Measurements from ENCODE around the gene HS3ST6. TPM values are rescaled to one million over a fixed set of nuclear protein-coding genes. Genes with fewer than 3 reads are reported as not detected.
A peak's percentile ranks its signal among the peaks of the same experiment; 100 is the strongest.

Gene HS3ST6
- total and polyA plus RNA-seq, 4 donors, result 0.40 to 5.9 (median 1.4) TPM

- peaks cover 0 to 5% (median 0%) of the 10 kb centered on the region in 5 donors for H3K4me1 ChIP-seq (ENCODE audit: control insufficient read depth in 5 of 5, insufficient read depth in 5 of 5, low read length in 5 of 5)
- peaks cover 0 to 26% (median 24%) of the 10 kb centered on the region in 3 donors for H3K27me3 ChIP-seq (ENCODE audit: control insufficient read depth in 3 of 3, insufficient read depth in 3 of 3, low read length in 2 of 3)
- H3K9ac ChIP-seq (ENCODE audit: insufficient read depth in 1 of 2, low read length in 2 of 2), result no peak overlapping the region
- no peak overlapping the region for H3K27ac ChIP-seq (ENCODE audit: low read depth in 1 of 2, low read length in 1 of 2)
- no peaks in the 10 kb centered on the region for H3K9me3 ChIP-seq (ENCODE audit: control insufficient read depth in 4 of 4, insufficient read depth in 3 of 4, low read length in 3 of 4)
- no peaks in the 10 kb centered on the region for H3K36me3 ChIP-seq (ENCODE audit: control insufficient read depth in 4 of 4, insufficient read depth in 4 of 4, low read length in 4 of 4)
- H3K4me3 ChIP-seq, result no peak overlapping the region
- 59 to 61% methylated on average over 10 to 11 of the region's 11 CpGs for WGBS, 2 donors
- no peak for ATAC-seq (ENCODE audit: insufficient read depth, low FRiP score)
- DNase-seq, result no peak
- TF ChIP-seq CTCF (IDR thresholded peaks at IDR 0.05; ENCODE audit: control extremely low read depth, extremely low read depth), result no peak
Observed at GRCh38 chr16:1926271-1926670, 8.1 kb upstream of the HS3ST6 start.

- WGBS, 2 donors, result 67 to 80% methylated on average over 5 of the region's 5 CpGs
- H3K27me3 ChIP-seq (ENCODE audit: control insufficient read depth in 3 of 3, insufficient read depth in 3 of 3, low read length in 2 of 3), result peaks cover 7 to 41% (median 40%) of the 10 kb centered on the region in 3 donors
- H3K27ac ChIP-seq (ENCODE audit: low read depth in 1 of 2, low read length in 1 of 2), result no peak overlapping the region
- DNase-seq, result no peak
- ATAC-seq (ENCODE audit: insufficient read depth, low FRiP score), result no peak
- TF ChIP-seq CTCF (IDR thresholded peaks at IDR 0.05; ENCODE audit: control extremely low read depth, extremely low read depth), result no peak
- H3K4me3 ChIP-seq, result no peak overlapping the region
- peaks cover 0 to 5% (median 0%) of the 10 kb centered on the region in 5 donors for H3K4me1 ChIP-seq (ENCODE audit: control insufficient read depth in 5 of 5, insufficient read depth in 5 of 5, low read length in 5 of 5)
- H3K9me3 ChIP-seq (ENCODE audit: control insufficient read depth in 4 of 4, insufficient read depth in 3 of 4, low read length in 3 of 4), result no peaks in the 10 kb centered on the region
- H3K36me3 ChIP-seq (ENCODE audit: control insufficient read depth in 4 of 4, insufficient read depth in 4 of 4, low read length in 4 of 4), result no peaks in the 10 kb centered on the region
- H3K9ac ChIP-seq (ENCODE audit: insufficient read depth in 1 of 2, low read length in 2 of 2), result no peak overlapping the region
Observed at GRCh38 chr16:1924095-1924494, 5.9 kb upstream of the HS3ST6 start.

GRCh38 chr16:1923299-1924034, 5.3 kb upstream of the HS3ST6 start:
- ATAC-seq (ENCODE audit: insufficient read depth, low FRiP score), result no peak
- Histone ChIP-seq H3K36me3 (ENCODE audit: control insufficient read depth in 4 of 4, insufficient read depth in 4 of 4, low read length in 4 of 4) (no peaks in the 10 kb centered on the region), H3K9me3 (ENCODE audit: control insufficient read depth in 4 of 4, insufficient read depth in 3 of 4, low read length in 3 of 4) (peaks cover 0 to 2% (median 0%) of the 10 kb centered on the region in 4 donors), H3K27me3 (ENCODE audit: control insufficient read depth in 3 of 3, insufficient read depth in 3 of 3, low read length in 2 of 3) (peaks cover 7 to 46% (median 46%) of the 10 kb centered on the region in 3 donors), H3K9ac (ENCODE audit: insufficient read depth in 1 of 2, low read length in 2 of 2) (no peak overlapping the region), H3K4me3 (no peak overlapping the region), H3K4me1 (ENCODE audit: control insufficient read depth in 5 of 5, insufficient read depth in 5 of 5, low read length in 5 of 5) (peaks cover 0 to 5% (median 0%) of the 10 kb centered on the region in 5 donors), H3K27ac (ENCODE audit: low read depth in 1 of 2, low read length in 1 of 2) (no peak overlapping the region)
- TF ChIP-seq CTCF (IDR thresholded peaks at IDR 0.05; ENCODE audit: control extremely low read depth, extremely low read depth), result no peak
- peak; percentile 30 to 58 (median 36) for DNase-seq
- 12% methylated on average over 23 to 24 of the region's 24 CpGs for WGBS, 2 donors

Data from lung (tissue), 12 donors.